Loucy (cell line): ENCODE results near the gene SELENON.
A peak's percentile ranks its signal among the peaks of the same experiment; 100 is the strongest.

ENCODE experiments used
- H2AFZ ChIP-seq: fragments of 200-600 bp; sonication (generic); 2 replicates; pipeline ENCODE4 v1.6.0; 2016; ENCODE audit warnings: antibody characterized with exemption, mild to moderate bottlenecking, low read length, moderate library complexity
- H3F3A ChIP-seq: fragments of 200-600 bp; 2 replicates; pipeline ENCODE4 v1.6.0; 2016; ENCODE audit warnings: antibody characterized with exemption, low read depth, mild to moderate bottlenecking
- H3K27me3 ChIP-seq: fragments of 200-600 bp; sonication (generic); 2 replicates; pipeline ENCODE4 v1.6.1; 2014; ENCODE audit warnings: low read length, mild to moderate bottlenecking; ENCODE audit not compliant: insufficient read depth, poor library complexity, severe bottlenecking
- H3K36me3 ChIP-seq: fragments of 200-600 bp; sonication (generic); 2 replicates; pipeline ENCODE4 v1.6.1; 2016; ENCODE audit warnings: low read length; ENCODE audit not compliant: insufficient read depth
- H3K4me1 ChIP-seq: fragments of 200-600 bp; sonication (generic); 2 replicates; pipeline ENCODE4 v1.5.1; 2014; ENCODE audit warnings: low read length, mild to moderate bottlenecking; ENCODE audit not compliant: insufficient read depth, poor library complexity, severe bottlenecking
- H3K4me2 ChIP-seq: fragments of 200-600 bp; sonication (generic); 2 replicates; pipeline ENCODE4 v1.6.0; 2014; ENCODE audit warnings: antibody characterized with exemption, low read length, low read depth, mild to moderate bottlenecking; ENCODE audit not compliant: poor library complexity, severe bottlenecking
- H3K4me3 ChIP-seq: fragments of 200-600 bp; sonication (generic); 2 replicates; pipeline ENCODE4 v1.5.1; 2014; ENCODE audit warnings: low read length, mild to moderate bottlenecking, mixed read lengths; ENCODE audit not compliant: poor library complexity, severe bottlenecking
- H3K79me2 ChIP-seq: fragments of 200-600 bp; sonication (generic); 2 replicates; pipeline ENCODE4 v1.6.1; 2014; ENCODE audit warnings: low read length; ENCODE audit not compliant: insufficient read depth
- H3K9ac ChIP-seq: fragments of 200-600 bp; sonication (generic); 2 replicates; pipeline ENCODE4 v1.6.0; 2014; ENCODE audit warnings: mild to moderate bottlenecking, low read depth, low read length, moderate library complexity; ENCODE audit not compliant: poor library complexity, severe bottlenecking
- H3K9me2 ChIP-seq: fragments of 200-600 bp; sonication (generic); replicated peaks from 2 replicates; pipeline ENCODE4 v1.6.1; 2016; ENCODE audit warnings: low read depth, low read length, mixed read lengths
- H3K9me3 ChIP-seq: fragments of 200-600 bp; sonication (generic); 2 replicates; pipeline ENCODE4 v1.6.1; 2014; ENCODE audit warnings: mild to moderate bottlenecking, antibody characterized with exemption, low read length, low read depth; ENCODE audit not compliant: insufficient read depth
- H4K20me1 ChIP-seq: fragments of 200-600 bp; sonication (generic); 2 replicates; pipeline ENCODE4 v1.6.0; 2014; ENCODE audit warnings: antibody characterized with exemption, low read length, mild to moderate bottlenecking; ENCODE audit not compliant: insufficient read depth, poor library complexity, severe bottlenecking
- EZH2phosphoT487 ChIP-seq: fragments of 200-600 bp; IDR thresholded peaks from 2 replicates; pipeline ENCODE4 v1.6.1; 2018; ENCODE audit warnings: antibody characterized with exemption, mild to moderate bottlenecking, moderate library complexity, borderline replicate concordance
- TF ChIP-seq, protein P1 (sequence below): fragments of 200-600 bp; sonication (generic); conservative IDR thresholded peaks from 2 replicates; pipeline ENCODE4 v1.5.1; 2014; ENCODE audit warnings: mild to moderate bottlenecking, antibody characterized with exemption, low read length

The SELENON gene

DNA sequence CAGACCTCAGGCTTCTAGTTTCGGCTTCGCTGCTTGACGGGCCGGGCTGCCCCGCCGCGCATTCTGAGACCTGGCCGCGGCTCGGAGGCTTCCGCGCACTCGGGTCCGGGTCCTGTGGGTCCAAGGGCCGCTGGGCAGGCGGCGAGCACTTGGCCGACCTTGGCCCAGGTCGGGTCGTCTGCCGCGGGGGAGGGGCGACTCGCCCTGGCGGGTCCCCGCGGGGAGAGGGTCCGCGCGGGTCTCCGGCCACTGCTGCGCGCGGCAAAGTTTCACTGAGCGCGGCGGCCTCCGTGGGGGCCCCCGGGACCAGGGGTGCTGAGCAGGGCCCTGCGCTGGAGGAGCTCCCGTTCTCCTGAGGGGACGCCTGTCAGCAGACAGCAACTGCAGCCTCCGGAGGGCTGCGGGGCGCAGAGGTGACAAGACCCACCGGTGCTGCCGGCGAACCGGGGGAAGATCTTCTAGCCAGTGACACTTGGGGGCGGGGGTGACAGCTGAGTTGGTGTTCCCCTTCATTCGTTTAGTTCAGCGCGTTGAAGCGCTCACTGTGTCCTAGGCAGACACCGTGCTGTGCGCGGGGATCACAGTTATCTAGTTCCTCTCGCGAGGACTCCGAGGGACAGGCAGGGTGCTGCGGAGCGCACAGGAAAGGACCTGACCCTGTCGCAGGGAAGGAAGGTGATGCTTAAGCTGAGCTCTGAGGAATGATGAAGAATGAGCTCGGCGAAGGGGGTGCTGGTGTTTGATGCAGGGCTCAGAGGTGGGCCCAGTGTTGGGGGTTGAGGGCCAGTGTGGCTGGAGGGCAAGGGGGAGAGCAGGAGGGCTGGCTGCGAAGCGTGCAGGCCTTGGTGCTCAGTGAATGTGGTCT lies 20.5 kb downstream of the SELENON start:
- TF ChIP-seq EZH2phosphoT487 = no peak
- TF ChIP-seq, protein P1, sequence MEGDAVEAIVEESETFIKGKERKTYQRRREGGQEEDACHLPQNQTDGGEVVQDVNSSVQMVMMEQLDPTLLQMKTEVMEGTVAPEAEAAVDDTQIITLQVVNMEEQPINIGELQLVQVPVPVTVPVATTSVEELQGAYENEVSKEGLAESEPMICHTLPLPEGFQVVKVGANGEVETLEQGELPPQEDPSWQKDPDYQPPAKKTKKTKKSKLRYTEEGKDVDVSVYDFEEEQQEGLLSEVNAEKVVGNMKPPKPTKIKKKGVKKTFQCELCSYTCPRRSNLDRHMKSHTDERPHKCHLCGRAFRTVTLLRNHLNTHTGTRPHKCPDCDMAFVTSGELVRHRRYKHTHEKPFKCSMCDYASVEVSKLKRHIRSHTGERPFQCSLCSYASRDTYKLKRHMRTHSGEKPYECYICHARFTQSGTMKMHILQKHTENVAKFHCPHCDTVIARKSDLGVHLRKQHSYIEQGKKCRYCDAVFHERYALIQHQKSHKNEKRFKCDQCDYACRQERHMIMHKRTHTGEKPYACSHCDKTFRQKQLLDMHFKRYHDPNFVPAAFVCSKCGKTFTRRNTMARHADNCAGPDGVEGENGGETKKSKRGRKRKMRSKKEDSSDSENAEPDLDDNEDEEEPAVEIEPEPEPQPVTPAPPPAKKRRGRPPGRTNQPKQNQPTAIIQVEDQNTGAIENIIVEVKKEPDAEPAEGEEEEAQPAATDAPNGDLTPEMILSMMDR = no peak
- Histone ChIP-seq H3K4me2 (peak overlapping the region; percentile 92), H3F3A (no peaks in the 10 kb centered on the region), H3K36me3 (no peaks in the 10 kb centered on the region), H3K79me2 (peaks cover 29% of the 10 kb centered on the region; the same call in 1 of the 2 replicates), H4K20me1 (peaks cover 19% of the 10 kb centered on the region), H3K9me2 (no peaks in the 10 kb centered on the region), H3K4me1 (peaks cover 27% of the 10 kb centered on the region), H2AFZ (peak overlapping the region; percentile 95), H3K9me3 (no peaks in the 10 kb centered on the region), H3K9ac (peak overlapping the region; percentile 86), H3K27me3 (no peaks in the 10 kb centered on the region), H3K4me3 (peak overlapping the region; percentile 99)

DNA sequence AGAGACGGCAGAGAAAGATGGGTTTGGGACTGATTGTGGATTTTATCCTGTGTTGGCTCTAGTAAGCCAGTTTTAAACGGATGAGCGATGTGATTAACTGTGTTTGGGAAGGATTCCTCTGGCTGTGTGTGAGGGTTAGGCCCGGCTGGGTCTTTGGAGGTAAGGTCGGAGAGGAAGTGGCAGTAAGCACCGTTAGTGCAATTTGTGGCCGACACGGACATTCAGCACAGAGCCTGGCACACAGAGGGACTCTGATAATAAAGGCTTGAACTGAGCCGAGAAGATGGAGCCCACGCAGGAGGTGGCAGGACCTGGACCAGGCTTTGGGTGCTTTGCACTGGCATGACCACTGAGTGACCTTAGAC lies 21.1 kb downstream of the SELENON start:
- Histone ChIP-seq H4K20me1 (peaks cover 19% of the 10 kb centered on the region), H2AFZ (0 out of 2 replicates have a peak overlapping the region, but pooled peaks have one; percentile 95), H3K27me3 (no peaks in the 10 kb centered on the region), H3K9me2 (no peaks in the 10 kb centered on the region), H3K4me3 (peak overlapping the region; percentile 99), H3K4me1 (peaks cover 27% of the 10 kb centered on the region), H3K79me2 (peaks cover 29% of the 10 kb centered on the region; the same call in 1 of the 2 replicates), H3K4me2 (peak overlapping the region; percentile 92), H3K36me3 (no peaks in the 10 kb centered on the region; the same call in 1 of the 2 replicates), H3K9me3 (no peaks in the 10 kb centered on the region), H3K9ac (peak overlapping the region; percentile 86), H3F3A (no peaks in the 10 kb centered on the region)
- TF ChIP-seq, protein P1 = no peak
- TF ChIP-seq EZH2phosphoT487 = no peak

DNA sequence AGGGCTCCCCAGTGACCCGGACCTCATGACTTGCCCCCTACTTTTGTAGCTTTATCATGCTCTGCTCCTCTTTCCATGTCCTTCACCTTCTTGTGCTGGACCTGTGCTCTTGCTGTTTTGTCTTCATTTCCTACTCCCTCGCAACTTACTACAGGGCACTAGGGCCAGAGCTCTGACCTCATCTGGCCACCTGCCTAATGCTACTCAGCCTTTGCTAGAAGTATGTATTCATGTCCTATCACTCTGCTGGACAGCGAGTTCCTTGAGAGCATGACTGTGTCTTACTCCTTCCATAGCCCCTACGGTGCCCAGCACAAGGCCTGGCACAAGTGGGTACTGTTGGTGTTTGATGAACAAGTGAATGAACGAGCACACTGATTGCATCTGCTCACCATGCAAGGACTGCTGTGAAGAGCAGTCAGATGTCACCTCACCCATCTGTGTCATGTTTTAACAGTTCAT lies 21.7 kb downstream of the SELENON start:
- peak overlapping the region; percentile 86 for H3K9ac ChIP-seq
- H3K4me3 ChIP-seq = peak overlapping the region; percentile 99

More for the DNA sequence above, 21.7 kb downstream of the SELENON start:
- Histone ChIP-seq H3F3A (no peaks in the 10 kb centered on the region), H2AFZ (no peak overlapping the region), H3K9me3 (no peaks in the 10 kb centered on the region), H3K27me3 (no peaks in the 10 kb centered on the region), H4K20me1 (peaks cover 19% of the 10 kb centered on the region), H3K36me3 (peaks cover under 1% of the 10 kb centered on the region; the same call in 1 of the 2 replicates), H3K4me2 (peak overlapping the region; percentile 92), H3K9me2 (no peaks in the 10 kb centered on the region), H3K79me2 (peaks cover 29% of the 10 kb centered on the region; the same call in 1 of the 2 replicates), H3K4me1 (peaks cover 27% of the 10 kb centered on the region)
- TF ChIP-seq EZH2phosphoT487 = no peak
- TF ChIP-seq, protein P1 = no peak
